Activated effector memory CD4-positive, alpha-beta T cell treated with anti-CD3 and anti-CD28 coated beads, Interleukin-2, amount 50 U/mL, for 16 hours (primary cell): ENCODE measurements around the gene VAMP1.
"Not testable (repeated sequence)": the region's sequence is repeated elsewhere in the genome, so short reads cannot be mapped to it uniquely, and the experiment has no call there.

Experiments used
- DNase-seq: peaks from one replicate; pipeline ENCODE4 v3.0.0-alpha.2; 2020

VAMP1 gene

GRCh38 chr12:6469092-6469491 lies 1.4 kb downstream of the VAMP1 start:
- DNase-seq: peak; percentile 64

GRCh38 chr12:6468283-6468575 lies 2.2 kb downstream of the VAMP1 start:
- DNase-seq: no peak

- not testable (repeated sequence) for DNase-seq
These were observed 2.8 kb downstream of the VAMP1 start for GRCh38 chr12:6467571-6468282.

- DNase-seq: not testable (repeated sequence)
These were observed 3.7 kb downstream of the VAMP1 start for GRCh38 chr12:6466751-6467150.

DNA sequence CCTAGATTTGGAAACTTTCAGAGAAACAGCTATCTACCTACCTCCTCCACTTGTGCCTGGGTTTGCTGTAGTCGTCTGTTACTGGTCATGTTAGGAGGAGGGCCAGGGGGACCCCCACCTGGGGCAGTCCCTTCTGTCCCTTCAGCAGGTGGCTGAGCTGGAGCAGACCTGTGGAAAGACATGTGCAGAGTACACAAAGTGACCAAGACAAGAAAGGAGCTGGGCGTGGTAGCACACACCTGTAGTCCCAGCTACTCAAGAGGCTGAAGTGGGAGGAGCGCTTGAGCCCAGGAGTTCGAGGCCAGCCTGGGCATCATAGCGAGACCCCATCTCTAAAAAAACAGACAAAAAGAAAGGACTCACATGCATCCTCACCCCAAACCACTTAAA lies 4.3 kb downstream of the VAMP1 start:
- no peak for DNase-seq

GRCh38 chr12:6465467-6466183 lies 4.9 kb downstream of the VAMP1 start:
- DNase-seq: no peak

GRCh38 chr12:6464531-6464930 lies 5.9 kb downstream of the VAMP1 start:
- DNase-seq: no peak

DNA sequence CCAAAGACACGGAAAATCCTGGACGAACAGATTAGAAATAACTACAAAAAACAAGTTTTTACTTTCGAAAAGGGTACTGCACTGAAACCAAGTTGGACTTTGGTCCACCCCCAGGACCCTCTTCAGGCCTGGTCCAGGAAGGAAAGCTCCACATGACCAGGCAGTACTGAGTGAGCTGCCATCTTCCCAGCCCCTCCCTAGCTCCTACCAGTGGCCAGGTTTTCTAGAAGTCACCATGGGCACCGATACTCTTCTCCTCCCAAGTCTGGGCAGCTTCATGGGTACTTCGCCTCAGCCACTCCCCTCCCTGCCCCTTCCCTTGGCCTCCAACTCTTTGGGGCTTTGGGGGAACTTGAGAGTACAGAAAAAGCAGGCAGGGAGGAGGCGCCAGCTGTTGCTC lies 6.6 kb downstream of the VAMP1 start:
- no peak for DNase-seq

- peak; percentile 74 for DNase-seq
These were observed 7.3 kb downstream of the VAMP1 start for GRCh38 chr12:6463216-6463615.

DNA sequence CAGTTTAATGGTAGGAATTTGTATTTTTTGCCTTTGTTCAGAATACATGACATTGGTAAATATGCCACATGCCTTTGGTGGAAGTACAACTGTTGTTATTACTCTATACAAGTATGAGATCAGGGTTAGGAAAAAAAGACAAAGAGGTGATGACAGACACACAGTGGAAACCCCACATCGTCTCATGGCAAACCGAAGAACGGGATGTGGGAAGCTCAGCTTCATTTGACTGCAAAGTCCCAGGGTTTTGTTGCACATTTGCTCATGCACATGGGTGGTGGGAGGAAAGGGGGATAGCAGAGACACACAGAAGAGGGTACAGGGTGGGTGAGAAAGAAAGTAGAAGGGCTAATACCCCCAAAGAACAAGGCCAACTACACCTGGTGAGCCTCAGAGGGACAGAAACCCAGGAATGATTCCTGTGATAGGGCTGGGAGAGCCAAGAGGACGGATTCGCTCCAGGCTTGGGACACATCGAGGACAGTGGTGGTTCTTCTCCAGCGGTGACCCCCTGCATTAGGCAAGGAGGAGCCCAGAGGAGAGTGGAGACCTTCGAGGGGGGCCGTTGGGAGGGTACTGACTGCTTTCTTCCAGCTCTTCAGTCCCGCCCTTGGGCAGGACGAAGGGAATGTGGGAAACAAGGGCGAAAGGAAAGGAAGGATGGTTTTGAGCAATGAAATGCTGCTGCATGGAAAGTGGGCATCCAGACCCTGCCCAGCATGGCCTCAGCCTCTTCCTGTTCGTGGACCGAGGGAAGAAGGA lies 8.1 kb downstream of the VAMP1 start:
- DNase-seq: peak; percentile 75

DNA sequence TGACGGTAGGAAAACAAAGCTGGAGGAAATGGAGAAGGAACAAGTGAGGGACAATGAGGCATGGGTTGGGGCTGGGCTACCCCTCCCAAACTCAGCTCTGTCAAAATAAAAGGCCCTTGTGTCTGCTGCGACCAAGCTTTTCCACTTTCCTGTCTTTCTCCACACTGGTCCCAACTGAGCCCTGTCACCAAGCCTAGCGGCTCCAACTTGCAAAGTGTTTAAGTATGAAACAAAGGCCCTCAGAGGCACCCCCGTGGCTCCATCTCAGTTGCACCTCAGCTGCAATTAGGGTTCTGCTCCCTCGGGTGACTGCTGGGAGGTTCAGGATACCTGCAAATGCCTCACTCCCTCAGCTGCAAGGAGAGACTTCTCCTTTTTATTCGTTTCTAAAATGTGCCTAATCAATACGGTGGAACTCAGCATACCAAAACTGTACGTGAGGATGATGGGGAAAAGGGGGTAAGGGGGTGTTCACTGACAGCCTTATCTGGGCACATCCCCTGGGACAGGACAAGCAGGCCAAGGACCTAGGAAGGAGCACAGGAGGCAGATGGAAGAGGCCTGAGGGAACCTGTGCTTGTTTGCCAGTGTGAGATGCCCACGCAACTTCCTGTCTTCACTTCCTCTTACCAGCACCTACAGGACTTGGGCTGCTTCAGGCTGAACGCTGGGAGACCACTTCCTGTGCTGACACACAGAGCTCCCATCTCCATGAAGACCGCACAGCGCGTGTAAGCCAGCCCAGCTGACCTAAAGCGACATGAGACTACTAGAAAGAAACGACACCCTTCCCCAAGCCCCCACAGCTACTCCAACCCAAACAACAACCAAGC lies 8.9 kb downstream of the VAMP1 start:
- peak; percentile 92 for DNase-seq

- DNase-seq: peak; percentile 73
These were observed 9.6 kb downstream of the VAMP1 start for GRCh38 chr12:6460751-6461371.

- no peak for DNase-seq
These were observed 11.5 kb downstream of the VAMP1 start for GRCh38 chr12:6459004-6459337.

- DNase-seq: peak; percentile 48
These were observed 12.0 kb downstream of the VAMP1 start for GRCh38 chr12:6458281-6459003.

DNA sequence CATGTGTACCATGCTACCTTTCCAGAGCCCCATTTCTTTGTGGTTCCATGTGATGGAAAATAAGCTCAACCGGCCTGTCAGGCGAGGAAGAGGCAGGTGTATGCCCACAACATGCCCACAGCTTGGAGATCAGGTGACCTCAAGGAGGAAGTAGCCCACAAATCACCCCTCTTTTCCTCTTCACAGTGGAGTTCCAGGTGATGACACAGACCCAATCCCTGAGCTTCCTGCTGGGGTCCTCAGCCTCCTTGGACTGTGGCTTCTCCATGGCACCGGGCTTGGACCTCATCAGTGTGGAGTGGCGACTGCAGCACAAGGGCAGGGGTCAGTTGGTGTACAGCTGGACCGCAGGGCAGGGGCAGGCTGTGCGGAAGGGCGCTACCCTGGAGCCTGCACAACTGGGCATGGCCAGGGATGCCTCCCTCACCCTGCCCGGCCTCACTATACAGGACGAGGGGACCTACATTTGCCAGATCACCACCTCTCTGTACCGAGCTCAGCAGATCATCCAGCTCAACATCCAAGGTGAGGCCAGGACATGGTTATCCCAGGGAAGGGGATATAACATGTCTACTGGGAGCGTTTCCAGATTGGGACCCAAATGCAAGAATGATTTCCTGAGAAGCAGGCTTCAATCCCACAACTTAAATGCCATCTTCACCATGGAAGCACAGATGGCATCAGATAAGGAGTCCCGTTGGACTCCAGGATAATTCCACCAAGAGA lies 13.1 kb downstream of the VAMP1 start:
- DNase-seq: peak; percentile 60

GRCh38 chr12:6452944-6453630 lies 17.4 kb downstream of the VAMP1 start:
- peak; percentile 80 for DNase-seq

GRCh38 chr12:6452245-6452943 lies 18.1 kb downstream of the VAMP1 start:
- peak; percentile 71 for DNase-seq

- peak; percentile 92 for DNase-seq
These were observed 18.9 kb downstream of the VAMP1 start, which contains the start of gene TAPBPL for GRCh38 chr12:6451348-6452244. Gene TAPBPL (plus strand): TSS chr12:6452042. CDS start chr12:6452249, 207 bp downstream.

DNA sequence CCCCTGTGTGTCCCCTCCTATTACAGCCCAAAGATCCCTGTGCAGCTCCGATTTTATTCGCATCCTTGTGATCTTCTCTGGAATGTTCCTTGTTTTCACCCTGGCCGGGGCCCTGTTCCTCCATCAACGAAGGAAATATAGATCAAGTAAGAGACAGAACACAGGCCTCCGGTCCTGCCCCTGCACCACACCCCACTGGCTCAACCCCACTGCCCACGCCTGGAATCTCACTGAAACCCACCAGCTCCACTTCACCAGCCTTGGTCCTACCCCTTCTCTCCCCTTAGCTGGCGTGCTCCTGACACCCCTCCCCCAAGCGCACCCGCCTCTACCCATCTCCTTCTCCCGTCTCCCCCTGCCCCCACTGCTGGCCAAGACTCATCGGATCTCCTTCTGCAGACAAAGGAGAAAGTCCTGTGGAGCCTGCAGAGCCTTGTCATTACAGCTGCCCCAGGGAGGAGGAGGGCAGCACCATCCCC lies 19.6 kb downstream of the VAMP1 start:
- DNase-seq: peak; percentile 68
